Endothelial cell of umbilical vein (primary cell): ENCODE measurements around the gene ASB8.

Source experiments
- CTCF ChIP-seq, 2 donors: IDR thresholded peaks; 1 replicate in 1 of 2; 2 replicates in 1 of 2; pipeline ENCODE4 v1.5.1; 2011; ENCODE audit warnings: low read length in 2 of 2, mild to moderate bottlenecking in 2 of 2, moderate library complexity in 2 of 2, control low read depth in 1 of 2, inconsistent platforms in 1 of 2, low read depth in 1 of 2; ENCODE audit not compliant: insufficient read depth in 1 of 2; ENCODE audit errors: extremely low read depth in 1 of 2
- FOS ChIP-seq: IDR thresholded peaks from 2 replicates; pipeline ENCODE4 v1.6.1; 2011; ENCODE audit warnings: mild to moderate bottlenecking, low read length, moderate library complexity, borderline replicate concordance; ENCODE audit not compliant: insufficient read depth
- JUN ChIP-seq: IDR thresholded peaks from 2 replicates; pipeline ENCODE4 v1.6.1; 2011; ENCODE audit warnings: borderline replicate concordance, low read depth; ENCODE audit not compliant: insufficient read length, insufficient read depth
- MYC ChIP-seq: IDR thresholded peaks from one replicate; pipeline ENCODE4 v1.6.1; 2011; ENCODE audit warnings: mild to moderate bottlenecking, low read depth, low read length
- POLR2A ChIP-seq: IDR thresholded peaks from 2 replicates; pipeline ENCODE4 v1.6.1; 2012; ENCODE audit warnings: low read depth, mild to moderate bottlenecking, control low read depth, low read length
- POLR2AphosphoS5 ChIP-seq: IDR thresholded peaks from 2 replicates; pipeline ENCODE4 v1.6.1; 2012; ENCODE audit warnings: low read depth, mild to moderate bottlenecking, control low read depth, low read length, moderate library complexity; ENCODE audit not compliant: insufficient read depth

- TF ChIP-seq FOS (no peak), CTCF (IDR thresholded peaks at IDR 0.05; ENCODE audit: extremely low read depth in 1 of 2, insufficient read depth in 1 of 2, low read depth in 1 of 2, low read length in 2 of 2) (no peak), POLR2AphosphoS5 (no peak), MYC (no peak), POLR2A (no peak), JUN (no peak)
Measured at GRCh38 chr12:48169011-48169410, 11.7 kb upstream of the ASB8 start.
